Stomach (tissue), 4 donors: ENCODE measurements around the gene TOX2.

ENCODE experiments used
- CTCF ChIP-seq, 7 experiments: fragments of 450-650 bp in 4 of 7; fragments of 200-600 bp in 3 of 7; sonication (generic) in 3 of 7; IDR thresholded peaks; one replicate each; pipeline ENCODE4 v1.5.1; 2016 to 2019; ENCODE audit warnings: antibody characterized with exemption in 7 of 7, control low read depth in 2 of 7, mild to moderate bottlenecking in 1 of 7
- EP300 ChIP-seq: sonication (generic); formaldehyde crosslinking; IDR thresholded peaks from one replicate; pipeline ENCODE4 v1.6.1; 2017; ENCODE audit warnings: antibody characterized with exemption
- POLR2A ChIP-seq, 4 donors: fragments of 450-650 bp; IDR thresholded peaks; one replicate each; pipeline ENCODE4 v1.6.1; 2016; ENCODE audit warnings: antibody characterized with exemption in 4 of 4, control low read depth in 2 of 4, mild to moderate bottlenecking in 1 of 4, moderate library complexity in 1 of 4
- POLR2AphosphoS5 ChIP-seq, 3 donors: sonication (generic); formaldehyde crosslinking; IDR thresholded peaks; one replicate each; pipeline ENCODE4 v1.6.1; 2016; ENCODE audit warnings: antibody characterized with exemption in 3 of 3

GRCh38 chr20:44021900-44022299, 107.2 kb downstream of the TOX2 start:
- TF ChIP-seq EP300 (no peak), CTCF (IDR thresholded peaks at IDR 0.05) (no peak), POLR2A (IDR thresholded peaks at IDR 0.05) (no peak), POLR2AphosphoS5 (IDR thresholded peaks at IDR 0.05) (no peak)
